Measurements from ENCODE around the gene UMPS.

GRCh38 chr3:124773351-124774326 lies 43.4 kb downstream of the UMPS start:
- TF ChIP-seq CTCF (IDR thresholded peaks at IDR 0.05) (no peak), POLR2A (IDR thresholded peaks at IDR 0.05) (no peak)

Measured in Peyer's patch (tissue), 4 donors.